GM18526 (cell line): ENCODE data around the gene TEX264.

ENCODE experiments used
- POLR2A ChIP-seq: IDR thresholded peaks from 3 replicates; pipeline ENCODE4 v1.6.1; 2011; ENCODE audit not compliant: insufficient read length; ENCODE audit errors: extremely low read depth

Gene TEX264

GRCh38 chr3:51703761-51704510 lies 32.9 kb downstream of the TEX264 start:
- no peak for TF ChIP-seq POLR2A

- no peak for TF ChIP-seq POLR2A
Observed at GRCh38 chr3:51704511-51704950, 33.5 kb downstream of the TEX264 start.

- TF ChIP-seq POLR2A, result no peak
Observed at GRCh38 chr3:51705276-51706020, 34.4 kb downstream of the TEX264 start.

- TF ChIP-seq POLR2A, result no peak
Observed at GRCh38 chr3:51706021-51706485, 35.0 kb downstream of the TEX264 start.

GRCh38 chr3:51706788-51707731 lies 36.0 kb downstream of the TEX264 start, which contains the start of gene GRM2:
TSS of gene GRM2 (plus strand) at chr3:51707068. CDS start at chr3:51708984, 1,916 bp downstream.
- no peak for TF ChIP-seq POLR2A

- no peak for TF ChIP-seq POLR2A
Observed at GRCh38 chr3:51708216-51708845, 37.3 kb downstream of the TEX264 start.

- TF ChIP-seq POLR2A, result no peak
Observed at GRCh38 chr3:51709004-51709420, 38.0 kb downstream of the TEX264 start.

GRCh38 chr3:51709675-51710074 lies 38.6 kb downstream of the TEX264 start:
- TF ChIP-seq POLR2A, result no peak

- no peak for TF ChIP-seq POLR2A
Observed at GRCh38 chr3:51710631-51711351, 39.7 kb downstream of the TEX264 start.

GRCh38 chr3:51711352-51712037 lies 40.4 kb downstream of the TEX264 start:
- no peak for TF ChIP-seq POLR2A

GRCh38 chr3:51712038-51712420 lies 41.0 kb downstream of the TEX264 start:
- no peak for TF ChIP-seq POLR2A

- TF ChIP-seq POLR2A, result no peak
Observed at GRCh38 chr3:51712511-51712931, 41.5 kb downstream of the TEX264 start.

GRCh38 chr3:51712963-51713362 lies 41.9 kb downstream of the TEX264 start:
- TF ChIP-seq POLR2A, result no peak

- no peak for TF ChIP-seq POLR2A
Observed at GRCh38 chr3:51715231-51715976, 44.4 kb downstream of the TEX264 start.
